Omental fat pad (tissue), 4 donors: Measurements from ENCODE around the gene ITGAV. TPM values are rescaled to one million over a fixed set of nuclear protein-coding genes. Genes with fewer than 3 reads are reported as not detected.

ENCODE experiments used
- ATAC-seq: fragments of 150-250 bp; one replicate; pipeline ENCODE4 v1.9.1; 2016; ENCODE audit warnings: mild to moderate bottlenecking, moderate library complexity; ENCODE audit not compliant: low FRiP score
- DNase-seq: peaks from one replicate; pipeline ENCODE4 v3.0.0-alpha.2; 2019; ENCODE audit warnings: low spot score
- CTCF ChIP-seq, 3 donors: fragments of 450-650 bp; IDR thresholded peaks; one replicate each; pipeline ENCODE4 v1.5.1; 2016 to 2017; ENCODE audit warnings: antibody characterized with exemption in 3 of 3, mild to moderate bottlenecking in 3 of 3, moderate library complexity in 2 of 3
- total RNA-seq, 4 donors: library from RNA; depleted of rRNA; stranded (reverse); fragments of >200 nt; gene quantifications; one replicate each; pipeline ENCODE4 v1.1.0, GENCODE V29; 2016

The ITGAV gene
- total RNA-seq, 4 donors from 2014 or later: 81.3 to 155 (median 111) TPM

- no peak for DNase-seq
- no peak for TF ChIP-seq CTCF (IDR thresholded peaks at IDR 0.05)
These were observed 780 bp upstream of the ITGAV start for GRCh38 chr2:186588940-186589611.

GRCh38 chr2:186590350-186590758 is 498 bp downstream of the ITGAV start:
- peak; percentile 17 for ATAC-seq
- no peak for DNase-seq
- TF ChIP-seq CTCF (IDR thresholded peaks at IDR 0.05): no peak

More at GRCh38 chr2:186588940-186589611, 780 bp upstream of the ITGAV start:
- no peak for ATAC-seq

GRCh38 chr2:186590759-186591505 is 1.1 kb downstream of the ITGAV start:
- DNase-seq (no peak), ATAC-seq (peak; percentile 59)
- no peak for TF ChIP-seq CTCF (IDR thresholded peaks at IDR 0.05)

- ATAC-seq (no peak), DNase-seq (no peak)
- no peak for TF ChIP-seq CTCF (IDR thresholded peaks at IDR 0.05)
These were observed 1.6 kb downstream of the ITGAV start for GRCh38 chr2:186591506-186591890.

- no peak for ATAC-seq
- TF ChIP-seq CTCF (IDR thresholded peaks at IDR 0.05): no peak
- no peak for DNase-seq
These were observed 2.5 kb downstream of the ITGAV start for GRCh38 chr2:186592137-186592875.

GRCh38 chr2:186593523-186593922 is 3.7 kb downstream of the ITGAV start:
- DNase-seq: no peak
- ATAC-seq: no peak
- no peak for TF ChIP-seq CTCF (IDR thresholded peaks at IDR 0.05)
